Keratinocyte (primary cell): ENCODE measurements around the gene PPP5C.

ENCODE experiments used
- EZH2 ChIP-seq: IDR thresholded peaks from one replicate; pipeline ENCODE4 v1.6.1; 2012; ENCODE audit warnings: inconsistent platforms, mild to moderate bottlenecking, low read length, moderate library complexity
- TF ChIP-seq, protein P1 (sequence below), 3 experiments: IDR thresholded peaks in 1 of 3; conservative IDR thresholded peaks in 1 of 3; optimal IDR thresholded peaks in 1 of 3; 2 replicates in 2 of 3; 3 replicates in 1 of 3; pipeline versions ENCODE3 to v1.5.1; 2011; ENCODE audit warnings: low read length in 3 of 3, mild to moderate bottlenecking in 3 of 3, moderate library complexity in 2 of 3, control low read depth in 1 of 3, inconsistent platforms in 1 of 3; ENCODE audit not compliant: insufficient read depth in 2 of 3; ENCODE audit errors: extremely low read depth in 1 of 3

GRCh38 chr19:46378268-46378667 lies 31.4 kb downstream of the PPP5C start:
- TF ChIP-seq, protein P1, sequence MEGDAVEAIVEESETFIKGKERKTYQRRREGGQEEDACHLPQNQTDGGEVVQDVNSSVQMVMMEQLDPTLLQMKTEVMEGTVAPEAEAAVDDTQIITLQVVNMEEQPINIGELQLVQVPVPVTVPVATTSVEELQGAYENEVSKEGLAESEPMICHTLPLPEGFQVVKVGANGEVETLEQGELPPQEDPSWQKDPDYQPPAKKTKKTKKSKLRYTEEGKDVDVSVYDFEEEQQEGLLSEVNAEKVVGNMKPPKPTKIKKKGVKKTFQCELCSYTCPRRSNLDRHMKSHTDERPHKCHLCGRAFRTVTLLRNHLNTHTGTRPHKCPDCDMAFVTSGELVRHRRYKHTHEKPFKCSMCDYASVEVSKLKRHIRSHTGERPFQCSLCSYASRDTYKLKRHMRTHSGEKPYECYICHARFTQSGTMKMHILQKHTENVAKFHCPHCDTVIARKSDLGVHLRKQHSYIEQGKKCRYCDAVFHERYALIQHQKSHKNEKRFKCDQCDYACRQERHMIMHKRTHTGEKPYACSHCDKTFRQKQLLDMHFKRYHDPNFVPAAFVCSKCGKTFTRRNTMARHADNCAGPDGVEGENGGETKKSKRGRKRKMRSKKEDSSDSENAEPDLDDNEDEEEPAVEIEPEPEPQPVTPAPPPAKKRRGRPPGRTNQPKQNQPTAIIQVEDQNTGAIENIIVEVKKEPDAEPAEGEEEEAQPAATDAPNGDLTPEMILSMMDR (optimal IDR thresholded peaks at IDR 0.05 in 1 of 3, IDR thresholded peaks at IDR 0.05 in 1 of 3, conservative IDR thresholded peaks at IDR 0.05 in 1 of 3; ENCODE audit: extremely low read depth in 1 of 3, insufficient read depth in 2 of 3, low read length in 3 of 3) = no peak
- no peak for TF ChIP-seq EZH2
